RPMI7951 (cell line): Measurements from ENCODE around the gene ZNF655. TPM values are rescaled to one million over a fixed set of nuclear protein-coding genes. Genes with fewer than 3 reads are reported as not detected.
A peak's percentile ranks its signal among the peaks of the same experiment; 100 is the strongest.

Experiments used
- DNase-seq: peaks from one replicate; pipeline ENCODE4 v3.0.0-alpha.2; 2012; ENCODE audit warnings: low read depth
- total RNA-seq: library from RNA; depleted of rRNA; stranded (reverse); fragments of >200 nt; shearing (Covaris generic); gene quantifications from 2 replicates; pipeline ENCODE4 v1.2.3, GENCODE V29; 2014; rRNA removed

ZNF655 gene
- total RNA-seq, 1 experiment from 2014 or later, result 49.5 TPM

- no peak for DNase-seq
Observed at GRCh38 chr7:99606531-99606930, 48.1 kb downstream of the ZNF655 start.

- no peak for DNase-seq
Observed at GRCh38 chr7:99607548-99607947, 49.1 kb downstream of the ZNF655 start.

- DNase-seq, result no peak
Observed at GRCh38 chr7:99614495-99614894, 56.1 kb downstream of the ZNF655 start.

- no peak for DNase-seq
Observed at GRCh38 chr7:99615989-99616358, 57.5 kb downstream of the ZNF655 start.

GRCh38 chr7:99616359-99617191 lies 58.1 kb downstream of the ZNF655 start, which contains the start of gene ZSCAN25:
Gene ZSCAN25 (plus strand): TSS chr7:99616946. CDS start chr7:99619607, 2,661 bp downstream.
- DNase-seq, result peak; percentile 90

- no peak for DNase-seq
Observed at GRCh38 chr7:99617192-99617781, 58.8 kb downstream of the ZNF655 start.

GRCh38 chr7:99618726-99619125 lies 60.3 kb downstream of the ZNF655 start:
- DNase-seq, result peak; percentile 93

GRCh38 chr7:99619571-99620130 lies 61.2 kb downstream of the ZNF655 start:
- no peak for DNase-seq

GRCh38 chr7:99621271-99621670 lies 62.8 kb downstream of the ZNF655 start:
- no peak for DNase-seq

- DNase-seq, result no peak
Observed at GRCh38 chr7:99622596-99622995, 64.2 kb downstream of the ZNF655 start.

- peak; percentile 91 for DNase-seq
Observed at GRCh38 chr7:99623091-99623693, 64.8 kb downstream of the ZNF655 start.

GRCh38 chr7:99623702-99624447 lies 65.4 kb downstream of the ZNF655 start:
- no peak for DNase-seq

GRCh38 chr7:99624484-99624883 lies 66.0 kb downstream of the ZNF655 start:
- no peak for DNase-seq

GRCh38 chr7:99625321-99625720 lies 66.9 kb downstream of the ZNF655 start:
- DNase-seq, result no peak

- DNase-seq, result no peak
Observed at GRCh38 chr7:99625961-99626360, 67.5 kb downstream of the ZNF655 start.

Other genes with a start within 250 kb of the ZNF655 start
- 251 and 266 TPM in 2 replicates for gene ARPC1A, start 232.7 kb upstream of the ZNF655 start, total RNA-seq
- 248 and 283 TPM in 2 replicates for gene ARPC1B, start 183.9 kb upstream of the ZNF655 start, total RNA-seq
- gene PDAP1, start 150.0 kb upstream of the ZNF655 start, total RNA-seq, result 82.1 and 129 TPM in 2 replicates
- gene BUD31, start 149.7 kb upstream of the ZNF655 start, total RNA-seq, result 210 and 240 TPM in 2 replicates
- 4.4 and 4.9 TPM in 2 replicates for gene PTCD1, start 119.8 kb upstream of the ZNF655 start, total RNA-seq
- gene CPSF4, start 119.7 kb upstream of the ZNF655 start, total RNA-seq, result 21.7 and 22.6 TPM in 2 replicates
- 2,749 and 4,266 TPM in 2 replicates for gene ATP5MF, start 92.5 kb upstream of the ZNF655 start, total RNA-seq
- 7.2 and 7.7 TPM in 2 replicates for gene ZNF789, start 85.8 kb upstream of the ZNF655 start, total RNA-seq
- 15.9 and 19.2 TPM in 2 replicates for gene ZNF394, start 58.4 kb upstream of the ZNF655 start, total RNA-seq
- 12.7 and 15.4 TPM in 2 replicates for gene ZKSCAN5, start 54.0 kb upstream of the ZNF655 start, total RNA-seq
- gene FAM200A, start 6.5 kb upstream of the ZNF655 start, total RNA-seq, result 9.5 and 10.8 TPM in 2 replicates
- 0.72 TPM in 1 of 2 replicates, not detected in the other for gene TMEM225B, start 39.6 kb downstream of the ZNF655 start, total RNA-seq
- gene ZSCAN25, start 58.3 kb downstream of the ZNF655 start, total RNA-seq, result 6.1 and 7.9 TPM in 2 replicates
- gene CYP3A5, start 121.4 kb downstream of the ZNF655 start, total RNA-seq, result 0.24 and 0.49 TPM in 2 replicates
- gene CYP3A7, start 176.6 kb downstream of the ZNF655 start, total RNA-seq, result not detected in 2 replicates
- not detected in 2 replicates for gene CYP3A4, start 225.5 kb downstream of the ZNF655 start, total RNA-seq